GM08714 (cell line): ENCODE data around the gene AOPEP.

Source experiments
- H3K4me3 ChIP-seq: fragments of 200-500 bp; sonication (Bioruptor generic); 2 replicates; pipeline ENCODE4 v1.5.1; 2014; ENCODE audit warnings: mild to moderate bottlenecking, low read length, inconsistent platforms
- ZNF274 ChIP-seq: IDR thresholded peaks from 2 replicates; pipeline ENCODE4 v1.6.1; 2012; ENCODE audit warnings: mild to moderate bottlenecking, low read depth, low read length

Gene AOPEP

GRCh38 chr9:95104581-95104960, 378.1 kb downstream of the AOPEP start:
- H3K4me3 ChIP-seq = no peak overlapping the region
- TF ChIP-seq ZNF274 = no peak

- H3K4me3 ChIP-seq = no peak overlapping the region
- TF ChIP-seq ZNF274 = no peak
These were observed 378.5 kb downstream of the AOPEP start for GRCh38 chr9:95104980-95105379.

GRCh38 chr9:95105519-95106287, 379.2 kb downstream of the AOPEP start:
- no peak for TF ChIP-seq ZNF274
- no peak overlapping the region for H3K4me3 ChIP-seq

- no peak overlapping the region for H3K4me3 ChIP-seq
- TF ChIP-seq ZNF274 = no peak
These were observed 380.7 kb downstream of the AOPEP start for GRCh38 chr9:95107001-95107749.

- no peak overlapping the region for H3K4me3 ChIP-seq
- TF ChIP-seq ZNF274 = no peak
These were observed 381.5 kb downstream of the AOPEP start for GRCh38 chr9:95107976-95108375.

GRCh38 chr9:95108777-95109176, 382.3 kb downstream of the AOPEP start:
- no peak overlapping the region for H3K4me3 ChIP-seq
- no peak for TF ChIP-seq ZNF274

GRCh38 chr9:95109456-95109855, 383.0 kb downstream of the AOPEP start:
- no peak for TF ChIP-seq ZNF274
- no peak overlapping the region for H3K4me3 ChIP-seq

- H3K4me3 ChIP-seq = no peak overlapping the region
These were observed 384.5 kb downstream of the AOPEP start for GRCh38 chr9:95110921-95111525.

GRCh38 chr9:95111716-95112115, 385.2 kb downstream of the AOPEP start:
- H3K4me3 ChIP-seq = no peak overlapping the region
- TF ChIP-seq ZNF274 = no peak

More at GRCh38 chr9:95110921-95111525, 384.5 kb downstream of the AOPEP start:
- TF ChIP-seq ZNF274 = no peak

GRCh38 chr9:95112436-95113280, 386.2 kb downstream of the AOPEP start:
- TF ChIP-seq ZNF274 = no peak
- no peak overlapping the region for H3K4me3 ChIP-seq

- no peak for TF ChIP-seq ZNF274
- no peak overlapping the region for H3K4me3 ChIP-seq
These were observed 388.6 kb downstream of the AOPEP start for GRCh38 chr9:95115104-95115503.

- no peak for TF ChIP-seq ZNF274
- peak overlapping the region; percentile 10; the same call in 1 of the 2 replicates for H3K4me3 ChIP-seq
These were observed 389.7 kb downstream of the AOPEP start for GRCh38 chr9:95116002-95116807.

- no peak for TF ChIP-seq ZNF274
- H3K4me3 ChIP-seq = no peak overlapping the region
These were observed 390.3 kb downstream of the AOPEP start for GRCh38 chr9:95116808-95117204.
